Mesenchymal stem cell (in vitro differentiated cells and primary cell): ENCODE results near the gene CLEC4M.

Experiments used
- DNase-seq: peaks from one replicate; pipeline ENCODE4 v3.0.0-alpha.2; 2013
- H2AFZ ChIP-seq: one replicate; pipeline ENCODE4 v1.6.1; 2013; ENCODE audit warnings: low read depth, mild to moderate bottlenecking, control low read depth, inconsistent platforms, low read length, moderate library complexity
- H2AK5ac ChIP-seq: 2 replicates; pipeline ENCODE4 v1.6.1; 2013; ENCODE audit warnings: low read length, moderate library complexity, mild to moderate bottlenecking, inconsistent platforms; ENCODE audit not compliant: severe bottlenecking
- H2BK120ac ChIP-seq: one replicate; pipeline ENCODE4 v1.6.1; 2013; ENCODE audit warnings: low read depth, mild to moderate bottlenecking, inconsistent platforms, low read length, moderate library complexity
- H2BK12ac ChIP-seq, 2 experiments: one replicate each; pipeline ENCODE4 v1.6.1; 2013; ENCODE audit warnings: inconsistent platforms in 2 of 2, low read length in 2 of 2, mild to moderate bottlenecking in 2 of 2, moderate library complexity in 2 of 2, control low read depth in 1 of 2
- H2BK15ac ChIP-seq: one replicate; pipeline ENCODE4 v1.6.1; 2013; ENCODE audit warnings: mild to moderate bottlenecking, low read depth, inconsistent platforms; ENCODE audit not compliant: poor library complexity, severe bottlenecking
- H2BK5ac ChIP-seq: 2 replicates; pipeline ENCODE4 v1.6.1; 2013; ENCODE audit warnings: low read depth, mild to moderate bottlenecking, low read length, control low read depth, inconsistent platforms; ENCODE audit not compliant: poor library complexity, severe bottlenecking
- H3K14ac ChIP-seq, 2 experiments: one replicate each; pipeline ENCODE4 v1.6.1; 2013; ENCODE audit warnings: inconsistent platforms in 2 of 2, low read length in 2 of 2, control low read depth in 1 of 2, mild to moderate bottlenecking in 1 of 2, moderate library complexity in 1 of 2
- H3K18ac ChIP-seq, 2 experiments: one replicate each; pipeline ENCODE4 v1.6.1; 2013; ENCODE audit warnings: inconsistent platforms in 2 of 2, low read length in 2 of 2, control low read depth in 1 of 2, low read depth in 1 of 2, mild to moderate bottlenecking in 1 of 2
- H3K23ac ChIP-seq, 2 experiments: one replicate each; pipeline ENCODE4 v1.6.1; 2013; ENCODE audit warnings: inconsistent platforms in 2 of 2, low read length in 2 of 2, mild to moderate bottlenecking in 2 of 2, moderate library complexity in 2 of 2, control low read depth in 1 of 2
- H3K27ac ChIP-seq: 2 replicates; pipeline ENCODE4 v1.5.1; 2013; ENCODE audit warnings: mild to moderate bottlenecking, moderate library complexity, low read length, control low read depth, inconsistent platforms; ENCODE audit not compliant: poor library complexity, severe bottlenecking
- H3K27me3 ChIP-seq, 2 experiments: 2 replicates each; pipeline versions ENCODE4 v1.6.1 to v1.7.0; 2013; ENCODE audit warnings: low read length in 2 of 2, mild to moderate bottlenecking in 2 of 2, moderate library complexity in 2 of 2, control low read depth in 1 of 2, inconsistent platforms in 1 of 2; ENCODE audit not compliant: control insufficient read depth in 1 of 2, insufficient read depth in 1 of 2
- H3K36me3 ChIP-seq, 2 experiments: 2 replicates each; pipeline versions ENCODE4 v1.6.1 to v1.7.0; 2013; ENCODE audit warnings: low read length in 2 of 2, control low read depth in 1 of 2, inconsistent platforms in 1 of 2, low read depth in 1 of 2, mild to moderate bottlenecking in 1 of 2; ENCODE audit not compliant: insufficient read depth in 2 of 2, control insufficient read depth in 1 of 2
- H3K4ac ChIP-seq, 2 experiments: one replicate each; pipeline ENCODE4 v1.6.1; 2013; ENCODE audit warnings: inconsistent platforms in 2 of 2, low read length in 2 of 2, mild to moderate bottlenecking in 2 of 2, moderate library complexity in 2 of 2, control low read depth in 1 of 2, low read depth in 1 of 2
- H3K4me1 ChIP-seq: 2 replicates; pipeline ENCODE4 v1.6.1; 2013; ENCODE audit warnings: low read depth, low read length, control low read depth; ENCODE audit not compliant: control insufficient read depth, insufficient read depth
- H3K4me2 ChIP-seq: 2 replicates; pipeline ENCODE4 v1.6.1; 2013; ENCODE audit warnings: low read length, mild to moderate bottlenecking, inconsistent platforms; ENCODE audit not compliant: poor library complexity, severe bottlenecking
- H3K4me3 ChIP-seq, 2 experiments: 2 replicates each; pipeline versions ENCODE4 v1.5.1 to v1.7.0; 2013; ENCODE audit warnings: low read length in 2 of 2, mild to moderate bottlenecking in 2 of 2, control low read depth in 1 of 2, low read depth in 1 of 2; ENCODE audit not compliant: insufficient read depth in 1 of 2
- H3K79me1 ChIP-seq: replicated peaks from 2 replicates; pipeline ENCODE4 v1.6.1; 2013; ENCODE audit warnings: mild to moderate bottlenecking, control low read depth, low read length, inconsistent platforms; ENCODE audit not compliant: poor library complexity, severe bottlenecking
- H3K9ac ChIP-seq: 2 replicates; pipeline ENCODE4 v1.7.0; 2013; ENCODE audit warnings: mild to moderate bottlenecking, low read length, moderate library complexity
- H3K9me3 ChIP-seq: 2 replicates; pipeline ENCODE4 v1.7.0; 2013; ENCODE audit warnings: mild to moderate bottlenecking, low read length; ENCODE audit not compliant: control insufficient read depth
- H4K8ac ChIP-seq: one replicate; pipeline ENCODE4 v1.6.1; 2013; ENCODE audit warnings: inconsistent platforms, mild to moderate bottlenecking, low read length, moderate library complexity
- H4K91ac ChIP-seq: one replicate; pipeline ENCODE4 v1.6.1; 2013; ENCODE audit warnings: mild to moderate bottlenecking, low read length, inconsistent platforms
- WGBS: methylation state at CpG from one replicate; pipeline ENCODE4 v1.1.7; 2013; ENCODE audit warnings: mixed read lengths; 5-methylcytosine and 5-hydroxymethylcytosine counted together

Gene CLEC4M

DNA sequence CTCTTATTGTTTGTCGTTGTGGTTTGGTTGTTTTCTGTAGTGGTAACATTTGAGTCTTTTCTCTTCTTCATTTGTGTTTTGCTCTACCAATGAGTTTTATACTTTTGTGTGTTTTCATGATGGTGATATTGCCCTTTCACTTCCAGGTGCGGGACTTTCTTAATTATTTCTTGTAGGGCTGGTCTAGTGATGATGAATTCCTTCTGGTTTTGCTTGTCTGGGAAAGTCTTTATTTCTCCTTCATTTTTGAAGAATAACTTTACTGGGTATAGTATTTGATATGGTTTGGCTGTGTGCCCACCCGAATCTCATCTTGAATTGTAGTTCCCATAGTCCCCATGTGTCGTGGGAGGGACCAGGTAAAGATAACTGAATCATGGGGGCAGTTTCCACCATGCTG lies 6.8 kb upstream of the CLEC4M start:
- WGBS = 20% methylated on average over 4 of the region's 4 CpGs
- no peak overlapping the region for H3K27ac ChIP-seq
- no peak overlapping the region for H2BK120ac ChIP-seq
- H2AK5ac ChIP-seq = no peak overlapping the region
- H3K27me3 ChIP-seq = peaks cover 3 to 4% of the 10 kb centered on the region in 2 experiments
- no peaks in the 10 kb centered on the region for H3K36me3 ChIP-seq
- no peak overlapping the region for H3K4me3 ChIP-seq
- H3K79me1 ChIP-seq = no peaks in the 10 kb centered on the region
- H2BK12ac ChIP-seq = no peak overlapping the region
- no peaks in the 10 kb centered on the region for H3K4me1 ChIP-seq
- H3K14ac ChIP-seq = no peak overlapping the region
- H3K18ac ChIP-seq = no peak overlapping the region
- H3K4me2 ChIP-seq = no peak overlapping the region
- no peak overlapping the region for H4K8ac ChIP-seq
- H2AFZ ChIP-seq = no peak overlapping the region
- no peak overlapping the region for H3K23ac ChIP-seq
- H2BK15ac ChIP-seq = no peak overlapping the region
- H3K4ac ChIP-seq = no peak overlapping the region
- no peak overlapping the region for H3K9ac ChIP-seq
- peaks cover 25% of the 10 kb centered on the region for H3K9me3 ChIP-seq
- no peak for DNase-seq
- H4K91ac ChIP-seq = no peak overlapping the region
- no peak overlapping the region for H2BK5ac ChIP-seq

GRCh38 chr19:7757358-7757757 lies 5.7 kb upstream of the CLEC4M start:
- no peak for DNase-seq
- Histone ChIP-seq H3K4me2 (no peak overlapping the region), H3K9me3 (peaks cover 25% of the 10 kb centered on the region)

DNA sequence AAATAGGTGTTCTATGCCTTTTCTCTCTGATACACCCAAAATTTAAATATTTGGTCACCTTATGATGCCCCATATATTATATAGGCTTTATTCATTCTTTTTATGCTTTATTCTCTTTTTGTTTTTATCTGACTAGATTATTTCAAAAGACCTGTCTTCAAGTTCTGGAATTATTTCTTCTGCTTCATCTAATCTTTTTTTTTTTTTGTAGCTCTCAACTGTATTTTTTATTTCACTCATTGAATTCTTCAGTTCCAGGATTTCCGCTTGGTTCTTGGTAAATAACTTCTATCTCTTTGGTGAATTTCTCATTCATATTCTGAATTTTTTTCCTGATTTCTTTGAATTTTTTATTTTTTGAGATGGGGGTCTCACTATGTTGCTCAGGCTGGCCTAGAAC lies 3.9 kb upstream of the CLEC4M start:
- Histone ChIP-seq H2BK15ac (no peak overlapping the region), H2AFZ (no peak overlapping the region), H3K14ac (no peak overlapping the region), H2BK5ac (no peak overlapping the region), H2BK120ac (no peak overlapping the region), H3K9me3 (peaks cover 25% of the 10 kb centered on the region), H3K4ac (no peak overlapping the region), H3K27me3 (peaks cover 0 to 13% of the 10 kb centered on the region in 2 experiments), H4K91ac (no peak overlapping the region), H3K4me3 (no peak overlapping the region), H3K27ac (no peak overlapping the region), H3K79me1 (no peaks in the 10 kb centered on the region), H3K4me2 (no peak overlapping the region), H3K9ac (no peak overlapping the region), H4K8ac (no peak overlapping the region), H3K4me1 (no peaks in the 10 kb centered on the region), H3K36me3 (no peaks in the 10 kb centered on the region), H3K23ac (no peak overlapping the region), H3K18ac (no peak overlapping the region), H2BK12ac (no peak overlapping the region), H2AK5ac (no peak overlapping the region)
- no peak for DNase-seq
- no CpG with 5 or more reads among the region's 1 CpG for WGBS

More at GRCh38 chr19:7757358-7757757, 5.7 kb upstream of the CLEC4M start:
- no peaks in the 10 kb centered on the region for H3K79me1 ChIP-seq
- H3K4ac ChIP-seq = no peak overlapping the region
- H3K14ac ChIP-seq = no peak overlapping the region
- no peak overlapping the region for H4K91ac ChIP-seq
- H2AK5ac ChIP-seq = no peak overlapping the region
- H2AFZ ChIP-seq = no peak overlapping the region
- no peak overlapping the region for H2BK15ac ChIP-seq
- 55% methylated on average over 3 of the region's 3 CpGs for whole genome bisulfite sequencing
- H3K9ac ChIP-seq = no peak overlapping the region
- peaks cover 0 to 4% of the 10 kb centered on the region in 2 experiments for H3K27me3 ChIP-seq
- no peak overlapping the region for H2BK120ac ChIP-seq
- H3K18ac ChIP-seq = no peak overlapping the region
- H4K8ac ChIP-seq = no peak overlapping the region
- no peak overlapping the region for H3K4me3 ChIP-seq
- no peak overlapping the region for H3K23ac ChIP-seq
- H3K27ac ChIP-seq = no peak overlapping the region
- no peak overlapping the region for H2BK12ac ChIP-seq
- no peaks in the 10 kb centered on the region for H3K36me3 ChIP-seq
- H2BK5ac ChIP-seq = no peak overlapping the region
- H3K4me1 ChIP-seq = no peaks in the 10 kb centered on the region

DNA sequence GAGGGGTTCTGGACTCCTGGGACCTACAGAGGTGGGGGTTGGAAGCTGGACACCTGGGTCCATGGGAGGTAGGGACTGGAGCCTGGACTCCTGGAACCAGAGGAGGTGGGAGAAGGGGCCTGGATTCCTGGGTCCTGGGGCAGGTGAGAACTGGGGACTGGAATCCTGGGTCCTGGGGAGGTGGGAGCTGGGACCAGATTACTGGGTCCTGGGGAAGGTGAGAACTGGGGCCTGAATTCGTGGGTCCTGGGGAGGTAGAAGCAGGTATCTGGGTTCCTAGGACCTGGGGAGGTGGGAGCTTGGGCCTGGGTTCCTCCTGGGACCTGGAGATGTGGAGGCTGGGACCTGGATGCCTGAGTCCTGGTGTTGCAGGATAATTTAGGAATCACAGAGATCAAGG lies 653 bp downstream of the CLEC4M start:
- H3K23ac ChIP-seq = no peak overlapping the region
- no peak overlapping the region for H2AFZ ChIP-seq
- H3K4me3 ChIP-seq = no peak overlapping the region
- no peak overlapping the region for H4K91ac ChIP-seq
- no peak overlapping the region for H3K4ac ChIP-seq
- no peak overlapping the region for H4K8ac ChIP-seq
- WGBS = 10% methylated on average over 1 of the region's 1 CpG
- H2BK5ac ChIP-seq = no peak overlapping the region
- no peak overlapping the region for H3K9ac ChIP-seq
- peaks cover 12 to 37% of the 10 kb centered on the region in 2 experiments for H3K27me3 ChIP-seq
- DNase-seq = no peak
- H3K14ac ChIP-seq = no peak overlapping the region
- H3K18ac ChIP-seq = no peak overlapping the region
- H3K9me3 ChIP-seq = peaks cover 4% of the 10 kb centered on the region
- H3K4me2 ChIP-seq = no peak overlapping the region
- H2BK120ac ChIP-seq = no peak overlapping the region
- H2AK5ac ChIP-seq = no peak overlapping the region
- H2BK15ac ChIP-seq = no peak overlapping the region
- no peaks in the 10 kb centered on the region for H3K4me1 ChIP-seq
- H2BK12ac ChIP-seq = no peak overlapping the region
- no peak overlapping the region for H3K27ac ChIP-seq
- no peaks in the 10 kb centered on the region for H3K79me1 ChIP-seq
- H3K36me3 ChIP-seq = no peaks in the 10 kb centered on the region
